HepG2 (cell line): ENCODE measurements around the gene PRXL2B. TPM values are rescaled to one million over a fixed set of nuclear protein-coding genes. Genes with fewer than 3 reads are reported as not detected.

Source experiments
- ATAC-seq: fragments of 200-7000 bp; cut with Tn5 transposase; 3 replicates; pipeline ENCODE4 v1.9.1; 2020; ENCODE audit warnings: mild to moderate bottlenecking, moderate library complexity
- BruUV-seq: library from RNA; stranded (reverse); fragments of 400-500 nt; replicated peaks from 2 replicates; lab custom pipeline; 2021; lab: Mats Ljungman, UMichigan
- CTCF ChIA-PET: fragments of 300-600 bp; formaldehyde crosslinking; extraction: SDS; loops from one replicate; lab custom pipeline; 2021; ENCODE audit warnings: low total read pairs, inconsistent platforms, low intra/inter-chr PET ratio; lab: Yijun Ruan, JAX
- POLR2A ChIA-PET: fragments of 350-600 bp; sonication (Branson Sonifier 250); formaldehyde crosslinking; loops from one replicate; lab custom pipeline; 2020; ENCODE audit warnings: antibody characterized with exemption, inconsistent platforms; lab: Yijun Ruan, JAX
- DNase-seq: peaks from one replicate; pipeline ENCODE4 v3.0.0-alpha.2; 2015; ENCODE audit warnings: low spot score
- FAIRE-seq: peaks from 3 replicates; lab custom pipeline; 2011; peaks lifted over from hg19 to GRCh38; lab: Jason Lieb, UNC
- H2AFZ ChIP-seq: one replicate; pipeline ENCODE4 v1.6.1; 2011; ENCODE audit warnings: low read length, inconsistent platforms
- H3K27ac ChIP-seq: fragments of 300-600 bp; 3 replicates; pipeline ENCODE4 v1.8.0; 2011; ENCODE audit warnings: mixed run types, mild to moderate bottlenecking, mixed read lengths, low read length, inconsistent platforms; ENCODE audit not compliant: insufficient read depth; ENCODE audit errors: extremely low read length
- H3K27me3 ChIP-seq, 2 experiments: fragments of 200-600 bp in 1 of 2; 2 replicates in 1 of 2; 3 replicates in 1 of 2; pipeline versions ENCODE4 v1.6.0 to v1.8.0; 2011; ENCODE audit warnings: low read length in 2 of 2, mild to moderate bottlenecking in 2 of 2, moderate library complexity in 2 of 2, inconsistent platforms in 1 of 2; ENCODE audit not compliant: insufficient read depth in 2 of 2, control insufficient read depth in 1 of 2
- H3K36me3 ChIP-seq, 2 experiments: fragments of 200-600 bp in 1 of 2; replicated peaks in 1 of 2; 2 replicates in 1 of 2; 3 replicates in 1 of 2; pipeline versions ENCODE4 v1.5.1 to v1.8.0; 2011; ENCODE audit warnings: low read length in 2 of 2, inconsistent platforms in 1 of 2; ENCODE audit not compliant: insufficient read depth in 2 of 2, control insufficient read depth in 1 of 2
- H3K4me1 ChIP-seq: 2 replicates; pipeline ENCODE4 v1.5.1; 2012; ENCODE audit warnings: low read length, inconsistent platforms; ENCODE audit not compliant: insufficient read depth
- H3K4me2 ChIP-seq: 2 replicates; pipeline ENCODE4 v1.6.0; 2011; ENCODE audit warnings: low read depth, low read length, inconsistent platforms
- H3K4me3 ChIP-seq, 3 experiments: fragments of 200-600 bp in 1 of 3; sonication (generic), shearing (Covaris generic) in 1 of 3; replicated peaks in 1 of 3; 2 replicates each; pipeline ENCODE4 v1.5.1; 2011 to 2016; ENCODE audit warnings: low read length in 3 of 3, inconsistent platforms in 2 of 3, low read depth in 2 of 3, mild to moderate bottlenecking in 2 of 3, control low read depth in 1 of 3, mixed read lengths in 1 of 3; ENCODE audit not compliant: insufficient read depth in 1 of 3
- H3K79me2 ChIP-seq: one replicate; pipeline ENCODE4 v1.6.1; 2011; ENCODE audit warnings: low read length, inconsistent platforms; ENCODE audit not compliant: insufficient read depth
- H3K9ac ChIP-seq: 2 replicates; pipeline ENCODE4 v1.6.0; 2011; ENCODE audit warnings: mild to moderate bottlenecking, low read depth, low read length, inconsistent platforms; ENCODE audit not compliant: insufficient read depth
- H3K9me3 ChIP-seq: 2 replicates; pipeline ENCODE4 v1.5.1; 2012; ENCODE audit warnings: mild to moderate bottlenecking, low read length
- H4K20me1 ChIP-seq: 2 replicates; pipeline ENCODE4 v1.6.0; 2011; ENCODE audit warnings: inconsistent platforms, mild to moderate bottlenecking, low read length, moderate library complexity; ENCODE audit not compliant: insufficient read depth
- FUBP1 ChIP-seq: sonication (generic); formaldehyde crosslinking; IDR thresholded peaks from 2 replicates; pipeline ENCODE4 v1.5.1; 2020; ENCODE audit warnings: missing genetic modification reagents, mild to moderate bottlenecking, borderline replicate concordance
- MEIS2 ChIP-seq: sonication (generic); formaldehyde crosslinking; IDR thresholded peaks from 2 replicates; pipeline ENCODE4 v1.9.0; 2021; ENCODE audit warnings: mild to moderate bottlenecking, missing genetic modification reagents
- MIER2 ChIP-seq: IDR thresholded peaks from 2 replicates; pipeline ENCODE4 v1.6.1; 2016; ENCODE audit warnings: missing biosample characterization, missing genetic modification reagents
- SIX4 ChIP-seq: sonication (generic); formaldehyde crosslinking; IDR thresholded peaks from 2 replicates; pipeline ENCODE4 v1.4.0; 2020; ENCODE audit warnings: missing genetic modification reagents
- ZNF615 ChIP-seq: sonication (generic); formaldehyde crosslinking; IDR thresholded peaks from 2 replicates; pipeline ENCODE4 v1.5.0; 2020; ENCODE audit warnings: mild to moderate bottlenecking, missing genetic modification reagents, borderline replicate concordance
- ZZZ3 ChIP-seq: sonication (generic); formaldehyde crosslinking; IDR thresholded peaks from 2 replicates; pipeline ENCODE4 v1.4.0; 2020; ENCODE audit warnings: missing genetic modification reagents, mild to moderate bottlenecking, borderline replicate concordance
- WGBS: methylation state at CpG from one replicate; pipeline ENCODE4 v1.1.6; 2017; ENCODE audit warnings: low lambda C conversion rate; 5-methylcytosine and 5-hydroxymethylcytosine counted together
- in situ Hi-C: cut with HindIII; loops from 2 replicates; pipeline ENCODE4 v1.10.0; 2017; ENCODE audit warnings: low pct_unique_long_range_greater_than_20kb; ENCODE audit not compliant: extremely low pct_ligation_motif_present
- intact Hi-C: fragments of 100-400 bp; cut with micrococcal nuclease; formaldehyde crosslinking; loops from one replicate; pipeline ENCODE4 v1.10.0; 2022; ENCODE audit not compliant: unreplicated experiment
- polyA plus RNA-seq, 8 experiments: library from polyadenylated mRNA; depleted of rRNA in 3 of 8; stranded (reverse) in 7 of 8; unstranded in 1 of 8; fragments of >200 nt; fragmentation: Illumina TruSeq in 4 of 8; extraction: Trizol in 4 of 8; gene quantifications; 2 replicates each; pipeline versions ENCODE4 v1.2.1 to v1.2.3, GENCODE V29; 2011 to 2016; ENCODE audit warnings: low read depth in 4 of 8, missing spikeins in 1 of 8, mixed read lengths in 1 of 8; ENCODE audit not compliant: insufficient read depth in 1 of 8
- total RNA-seq, 5 experiments: library from RNA; depleted of rRNA; stranded (reverse); fragments of >200 nt; fragmentation: Illumina TruSeq; extraction: Trizol; gene quantifications; 2 replicates each; pipeline ENCODE4 v1.2.3, GENCODE V29; 2016; ENCODE audit warnings: low read depth in 1 of 5

PRXL2B gene
- total and polyA plus RNA-seq, 2 of the 13 experiments (the other 11 are each of a cell fraction or from before 2014, with no cell fraction given): 16.8 to 22.1 TPM

DNA sequence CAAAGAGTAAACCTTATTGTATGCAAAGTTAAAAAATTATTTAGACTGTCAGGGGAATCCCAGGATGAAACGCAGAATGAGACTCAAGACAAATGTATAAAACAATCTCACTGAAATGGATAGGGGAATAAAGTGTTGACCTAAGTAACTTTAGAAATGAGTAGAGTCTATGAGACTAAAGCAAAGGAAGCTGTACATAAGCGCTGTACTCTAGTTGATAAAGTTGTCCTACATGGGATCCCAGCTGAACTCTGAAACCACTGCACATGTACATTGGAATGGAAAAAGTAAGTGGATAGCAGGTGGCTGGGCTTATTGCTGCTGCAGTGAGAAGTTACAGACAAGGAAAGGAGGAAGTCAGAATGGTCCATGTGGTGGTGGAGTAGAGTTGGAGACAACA lies 27.6 kb downstream of the PRXL2B start:
- Histone ChIP-seq H3K79me2 (no peaks in the 10 kb centered on the region), H3K9me3 (no peaks in the 10 kb centered on the region), H3K4me1 (peaks cover 6% of the 10 kb centered on the region; the same call in 1 of the 2 replicates), H4K20me1 (no peaks in the 10 kb centered on the region), H3K27me3 (peaks cover 6 to 49% of the 10 kb centered on the region in 2 experiments; a peak in 4 of 5 replicates), H3K4me3 (no peak overlapping the region), H3K36me3 (no peaks in the 10 kb centered on the region), H3K9ac (no peak overlapping the region), H3K4me2 (no peak overlapping the region), H2AFZ (no peak overlapping the region), H3K27ac (no peak overlapping the region)
- no TSS peak for BruUV-seq
- no peak for DNase-seq
- intact Hi-C loops: no loop called here
- ATAC-seq: no peak
- CTCF ChIA-PET: no interaction called here
- in situ Hi-C loops: no loop called here
- no peak for FAIRE-seq
- TF ChIP-seq ZZZ3 (CRISPR knock-in tag) (no peak), FUBP1 (CRISPR knock-in tag) (no peak), MEIS2 (CRISPR knock-in tag) (no peak), ZNF615 (CRISPR knock-in tag) (peak; percentile 99; the same call in 1 of the 2 replicates)
- 25% methylated on average over 2 of the region's 2 CpGs for whole genome bisulfite sequencing
- POLR2A ChIA-PET: no interaction called here

DNA sequence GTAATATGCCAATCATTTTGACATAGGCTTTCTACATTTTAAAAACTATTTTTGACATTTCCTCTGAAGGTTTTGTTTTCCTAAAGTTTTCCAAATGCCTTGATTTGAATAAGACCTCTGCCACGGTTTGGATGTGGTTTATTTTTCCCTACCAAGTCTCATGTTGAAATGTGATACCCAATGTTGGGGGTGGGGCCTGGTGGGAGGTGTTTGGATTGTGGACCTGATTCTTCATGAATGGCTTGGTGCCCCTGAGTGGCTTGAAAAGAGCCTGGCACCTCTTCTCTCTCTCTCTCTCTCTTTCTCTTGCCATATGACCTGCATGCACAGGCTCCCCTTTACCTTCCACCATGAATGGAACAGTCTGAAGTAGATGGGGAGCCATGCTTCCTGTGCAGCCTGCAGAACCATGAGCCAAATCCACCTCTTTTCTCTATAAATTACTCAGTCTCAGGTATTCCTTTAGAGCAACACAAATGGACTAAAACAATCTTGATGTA lies 31.4 kb downstream of the PRXL2B start:
- H3K4me1 ChIP-seq: peaks cover 3% of the 10 kb centered on the region; the same call in 1 of the 2 replicates
- H3K36me3 ChIP-seq: no peaks in the 10 kb centered on the region
- peaks cover 1 to 36% of the 10 kb centered on the region in 2 experiments for H3K27me3 ChIP-seq
- no peaks in the 10 kb centered on the region for H3K9me3 ChIP-seq
- H3K4me3 ChIP-seq: no peak overlapping the region
- FAIRE-seq: no peak
- WGBS: 0% methylated on average over 1 of the region's 1 CpG
- H3K79me2 ChIP-seq: no peaks in the 10 kb centered on the region
- no peak overlapping the region for H3K9ac ChIP-seq
- in situ Hi-C loops (no loop called here), intact Hi-C loops (no loop called here)
- POLR2A ChIA-PET: no interaction called here
- no peak overlapping the region for H3K4me2 ChIP-seq
- no peak for DNase-seq
- H3K27ac ChIP-seq: no peak overlapping the region
- TF ChIP-seq MIER2 (CRISPR knock-in tag): no peak
- TF ChIP-seq SIX4 (CRISPR knock-in tag): no peak
- no peak overlapping the region for H2AFZ ChIP-seq
- BruUV-seq: no TSS peak
- ATAC-seq: no peak
- CTCF ChIA-PET: interaction anchor here (0.6 kb wide), 1 partner anchor 854 kb away, joined by 4 read pairs; no protein-coding TSS in a partner anchor
- H4K20me1 ChIP-seq: no peaks in the 10 kb centered on the region
